HEK293 (cell line): Measurements from ENCODE around the gene SLC5A10.
"Not testable (repeated sequence)": the region's sequence is repeated elsewhere in the genome, so short reads cannot be mapped to it uniquely, and the experiment has no call there.

Experiments
- CTCF ChIA-PET: fragments of 350-600 bp; formaldehyde crosslinking; extraction: SDS; loops from one replicate; lab custom pipeline; 2021; ENCODE audit warnings: antibody characterized with exemption; lab: Yijun Ruan, JAX
- POLR2A ChIA-PET: fragments of 300-600 bp; formaldehyde crosslinking; extraction: SDS; loops from one replicate; lab custom pipeline; 2020; ENCODE audit warnings: antibody characterized with exemption, inconsistent platforms; lab: Yijun Ruan, JAX
- H3K27ac ChIP-seq: fragments of 200-500 bp; sonication (Bioruptor generic); 2 replicates; pipeline ENCODE4 v1.5.1; 2014; ENCODE audit warnings: low read depth, low read length, control low read depth, inconsistent platforms; ENCODE audit errors: extremely low read depth
- H3K36me3 ChIP-seq, 2 experiments: fragments of 200-500 bp in 1 of 2; sonication (Bioruptor generic) in 1 of 2; 1 replicate in 1 of 2; 2 replicates in 1 of 2; pipeline ENCODE4 v1.5.1; 2014 to 2017; ENCODE audit warnings: inconsistent platforms in 2 of 2, low read length in 2 of 2; ENCODE audit not compliant: control insufficient read depth in 2 of 2, insufficient read depth in 1 of 2
- H3K4me1 ChIP-seq: fragments of 200-500 bp; sonication (Bioruptor generic); 2 replicates; pipeline ENCODE4 v1.5.1; 2014; ENCODE audit warnings: mild to moderate bottlenecking, low read length, inconsistent platforms; ENCODE audit not compliant: control insufficient read depth, insufficient read depth
- H3K4me3 ChIP-seq: 2 replicates; pipeline ENCODE4 v1.5.1; 2011; ENCODE audit warnings: low read depth, mild to moderate bottlenecking, control low read depth, low read length, moderate library complexity
- H3K9me3 ChIP-seq: fragments of 200-500 bp; sonication (Bioruptor generic); 2 replicates; pipeline ENCODE4 v1.5.1; 2014; ENCODE audit warnings: low read depth, low read length, inconsistent platforms; ENCODE audit not compliant: control insufficient read depth, insufficient read depth
- ELK4 ChIP-seq: IDR thresholded peaks from 2 replicates; pipeline ENCODE4 v1.6.1; 2011; ENCODE audit warnings: mild to moderate bottlenecking, low read depth, low read length, borderline replicate concordance
- KLF1 ChIP-seq: fragments of 450-650 bp; formaldehyde crosslinking; IDR thresholded peaks from 2 replicates; pipeline ENCODE4 v1.5.1; 2016; ENCODE audit warnings: missing biosample characterization, missing genetic modification characterization
- PRDM10 ChIP-seq: fragments of 450-650 bp; formaldehyde crosslinking; IDR thresholded peaks from 2 replicates; pipeline ENCODE4 v1.5.1; 2016; ENCODE audit warnings: missing biosample characterization, missing genetic modification characterization
- SCRT1 ChIP-seq: fragments of 450-650 bp; formaldehyde crosslinking; IDR thresholded peaks from 2 replicates; pipeline ENCODE4 v1.5.1; 2016; ENCODE audit warnings: missing biosample characterization, missing genetic modification characterization, borderline replicate concordance
- SCRT2 ChIP-seq: fragments of 450-650 bp; formaldehyde crosslinking; IDR thresholded peaks from 2 replicates; pipeline ENCODE4 v1.5.1; 2016; ENCODE audit warnings: missing biosample characterization, missing genetic modification characterization
- ZNF221 ChIP-seq: fragments of 450-650 bp; formaldehyde crosslinking; IDR thresholded peaks from 2 replicates; pipeline ENCODE4 v1.5.1; 2017; ENCODE audit warnings: missing biosample characterization, missing genetic modification characterization, borderline replicate concordance
- ZNF362 ChIP-seq: fragments of 450-650 bp; formaldehyde crosslinking; IDR thresholded peaks from 2 replicates; pipeline ENCODE4 v1.5.1; 2016; ENCODE audit warnings: missing biosample characterization, missing genetic modification characterization
- ZNF776 ChIP-seq: fragments of 450-650 bp; formaldehyde crosslinking; IDR thresholded peaks from 2 replicates; pipeline ENCODE4 v1.5.0; 2017; ENCODE audit warnings: missing biosample characterization, missing genetic modification characterization, borderline replicate concordance
- ZSCAN5A ChIP-seq: fragments of 450-650 bp; formaldehyde crosslinking; IDR thresholded peaks from 2 replicates; pipeline ENCODE4 v1.5.1; 2016; ENCODE audit warnings: missing biosample characterization, missing genetic modification characterization

The SLC5A10 gene

GRCh38 chr17:19024101-19025078 is 72.4 kb downstream of the SLC5A10 start:
- POLR2A ChIA-PET = no interaction called here
- Histone ChIP-seq H3K36me3 (no peaks in the 10 kb centered on the region), H3K4me1 (no peaks in the 10 kb centered on the region), H3K9me3 (no peaks in the 10 kb centered on the region), H3K27ac (no peak overlapping the region), H3K4me3 (no peak overlapping the region)
- TF ChIP-seq ZNF776 (tag by site-specific recombination) = no peak
- no peak for TF ChIP-seq ELK4
- no peak for TF ChIP-seq KLF1
- TF ChIP-seq ZNF221 (tag by site-specific recombination) = no peak
- no peak for TF ChIP-seq ZNF362 (tag by site-specific recombination)
- TF ChIP-seq SCRT1 (tag by site-specific recombination) = peak; percentile 91; the same call in 1 of the 2 replicates
- TF ChIP-seq SCRT2 (tag by site-specific recombination) = peak; percentile 91
- 0 out of 2 replicates have a peak, but pooled peaks have one; percentile 12 for TF ChIP-seq PRDM10 (tag by site-specific recombination)
- TF ChIP-seq ZSCAN5A (tag by site-specific recombination) = no peak
- CTCF ChIA-PET = interaction anchor here (0.9 to 4.8 kb wide), 2 partner anchors 64 to 398 kb away, joined by 3 to 31 read pairs; no protein-coding TSS in a partner anchor

GRCh38 chr17:19028671-19029070 is 76.7 kb downstream of the SLC5A10 start:
- H3K4me3 ChIP-seq, CTCF ChIA-PET, H3K4me1 ChIP-seq, POLR2A ChIA-PET, H3K36me3 ChIP-seq, H3K27ac ChIP-seq, H3K9me3 ChIP-seq: not testable (repeated sequence)

GRCh38 chr17:19029740-19030139 is 77.8 kb downstream of the SLC5A10 start:
- CTCF ChIA-PET, POLR2A ChIA-PET, H3K36me3 ChIP-seq, H3K4me3 ChIP-seq, H3K27ac ChIP-seq, H3K4me1 ChIP-seq, H3K9me3 ChIP-seq: not testable (repeated sequence)

- H3K9me3 ChIP-seq, POLR2A ChIA-PET, H3K36me3 ChIP-seq, H3K4me3 ChIP-seq, H3K27ac ChIP-seq, CTCF ChIA-PET, H3K4me1 ChIP-seq: not testable (repeated sequence)
These were observed 78.9 kb downstream of the SLC5A10 start for GRCh38 chr17:19030771-19031449.

- H3K9me3 ChIP-seq, H3K4me1 ChIP-seq, POLR2A ChIA-PET, H3K27ac ChIP-seq, H3K4me3 ChIP-seq, CTCF ChIA-PET, H3K36me3 ChIP-seq: not testable (repeated sequence)
These were observed 79.8 kb downstream of the SLC5A10 start for GRCh38 chr17:19031729-19032128.

- H3K4me3 ChIP-seq, H3K9me3 ChIP-seq, H3K4me1 ChIP-seq, POLR2A ChIA-PET, H3K27ac ChIP-seq, H3K36me3 ChIP-seq, CTCF ChIA-PET: not testable (repeated sequence)
These were observed 80.5 kb downstream of the SLC5A10 start for GRCh38 chr17:19032377-19032988.
